Astrocyte (in vitro differentiated cells and primary cell): ENCODE data around the gene UNC5A. TPM values are rescaled to one million over a fixed set of nuclear protein-coding genes. Genes with fewer than 3 reads are reported as not detected.

Experiments used
- DNase-seq: peaks from one replicate; pipeline ENCODE4 v3.0.0-alpha.2; 2010; ENCODE audit warnings: low read depth
- FAIRE-seq: peaks from 2 replicates; lab custom pipeline; 2011; peaks lifted over from hg19 to GRCh38; lab: Jason Lieb, UNC
- H2AFZ ChIP-seq: 2 replicates; pipeline ENCODE4 v1.6.0; 2012; ENCODE audit warnings: low read depth, low read length, inconsistent platforms
- H3K27ac ChIP-seq: 2 replicates; pipeline ENCODE4 v1.5.1; 2011; ENCODE audit warnings: low read depth, low read length, inconsistent platforms
- H3K27me3 ChIP-seq: 2 replicates; pipeline ENCODE4 v1.6.0; 2011; ENCODE audit warnings: low read length, inconsistent platforms; ENCODE audit not compliant: insufficient read depth
- H3K36me3 ChIP-seq: 2 replicates; pipeline ENCODE4 v1.5.1; 2011; ENCODE audit warnings: low read length, inconsistent platforms; ENCODE audit not compliant: insufficient read depth
- H3K4me1 ChIP-seq: 2 replicates; pipeline ENCODE4 v1.5.1; 2011; ENCODE audit warnings: low read length, inconsistent platforms; ENCODE audit not compliant: insufficient read depth
- H3K4me2 ChIP-seq: 2 replicates; pipeline ENCODE4 v1.6.0; 2012; ENCODE audit warnings: low read length, inconsistent platforms
- H3K4me3 ChIP-seq: 2 replicates; pipeline ENCODE4 v1.5.1; 2011; ENCODE audit warnings: low read depth, mild to moderate bottlenecking, low read length, inconsistent platforms; ENCODE audit not compliant: insufficient read depth
- H3K79me2 ChIP-seq: 2 replicates; pipeline ENCODE4 v1.6.0; 2012; ENCODE audit warnings: mild to moderate bottlenecking, low read length, inconsistent platforms; ENCODE audit not compliant: insufficient read depth
- H3K9ac ChIP-seq: 2 replicates; pipeline ENCODE4 v1.6.0; 2012; ENCODE audit warnings: mild to moderate bottlenecking, low read length, inconsistent platforms
- H3K9me3 ChIP-seq: 2 replicates; pipeline ENCODE4 v1.5.1; 2012; ENCODE audit warnings: low read depth, mild to moderate bottlenecking, low read length, inconsistent platforms; ENCODE audit not compliant: insufficient read depth
- H4K20me1 ChIP-seq: 2 replicates; pipeline ENCODE4 v1.6.0; 2012; ENCODE audit warnings: low read length, inconsistent platforms; ENCODE audit not compliant: insufficient read depth
- H3K27ac Mint-ChIP-seq: one replicate; pipeline ENCODE4 v1.8.0; 2021; ENCODE audit warnings: mild to moderate bottlenecking, mixed read lengths; ENCODE audit not compliant: unreplicated experiment
- H3K27me3 Mint-ChIP-seq: one replicate; pipeline ENCODE4 v1.8.0; 2021; ENCODE audit warnings: low read depth, mixed read lengths; ENCODE audit not compliant: unreplicated experiment
- H3K36me3 Mint-ChIP-seq: one replicate; pipeline ENCODE4 v1.8.0; 2021; ENCODE audit warnings: low read depth, mixed read lengths; ENCODE audit not compliant: unreplicated experiment
- H3K4me1 Mint-ChIP-seq: one replicate; pipeline ENCODE4 v1.8.0; 2021; ENCODE audit warnings: low read depth, mixed read lengths; ENCODE audit not compliant: unreplicated experiment
- H3K4me3 Mint-ChIP-seq: one replicate; pipeline ENCODE4 v1.8.0; 2021; ENCODE audit warnings: mild to moderate bottlenecking, moderate library complexity, mixed read lengths; ENCODE audit not compliant: unreplicated experiment
- H3K9me3 Mint-ChIP-seq: one replicate; pipeline ENCODE4 v1.8.0; 2021; ENCODE audit warnings: mild to moderate bottlenecking, mixed read lengths; ENCODE audit not compliant: unreplicated experiment
- EZH2 ChIP-seq: IDR thresholded peaks from 2 replicates; pipeline ENCODE4 v1.6.1; 2012; ENCODE audit warnings: mild to moderate bottlenecking, low read length, inconsistent platforms; ENCODE audit not compliant: insufficient read depth
- total RNA-seq: library from RNA; stranded (reverse); gene quantifications from 2 replicates; pipeline ENCODE4 v1.2.1, GENCODE V29; 2021
- TF ChIP-seq, protein P1 (sequence below): IDR thresholded peaks from 2 replicates; pipeline ENCODE4 v1.5.1; 2011; ENCODE audit warnings: low read depth, mild to moderate bottlenecking, inconsistent platforms, low read length, moderate library complexity; ENCODE audit not compliant: insufficient read depth

UNC5A gene
- total RNA-seq, 1 donor from 2014 or later = 0.70 TPM

DNA sequence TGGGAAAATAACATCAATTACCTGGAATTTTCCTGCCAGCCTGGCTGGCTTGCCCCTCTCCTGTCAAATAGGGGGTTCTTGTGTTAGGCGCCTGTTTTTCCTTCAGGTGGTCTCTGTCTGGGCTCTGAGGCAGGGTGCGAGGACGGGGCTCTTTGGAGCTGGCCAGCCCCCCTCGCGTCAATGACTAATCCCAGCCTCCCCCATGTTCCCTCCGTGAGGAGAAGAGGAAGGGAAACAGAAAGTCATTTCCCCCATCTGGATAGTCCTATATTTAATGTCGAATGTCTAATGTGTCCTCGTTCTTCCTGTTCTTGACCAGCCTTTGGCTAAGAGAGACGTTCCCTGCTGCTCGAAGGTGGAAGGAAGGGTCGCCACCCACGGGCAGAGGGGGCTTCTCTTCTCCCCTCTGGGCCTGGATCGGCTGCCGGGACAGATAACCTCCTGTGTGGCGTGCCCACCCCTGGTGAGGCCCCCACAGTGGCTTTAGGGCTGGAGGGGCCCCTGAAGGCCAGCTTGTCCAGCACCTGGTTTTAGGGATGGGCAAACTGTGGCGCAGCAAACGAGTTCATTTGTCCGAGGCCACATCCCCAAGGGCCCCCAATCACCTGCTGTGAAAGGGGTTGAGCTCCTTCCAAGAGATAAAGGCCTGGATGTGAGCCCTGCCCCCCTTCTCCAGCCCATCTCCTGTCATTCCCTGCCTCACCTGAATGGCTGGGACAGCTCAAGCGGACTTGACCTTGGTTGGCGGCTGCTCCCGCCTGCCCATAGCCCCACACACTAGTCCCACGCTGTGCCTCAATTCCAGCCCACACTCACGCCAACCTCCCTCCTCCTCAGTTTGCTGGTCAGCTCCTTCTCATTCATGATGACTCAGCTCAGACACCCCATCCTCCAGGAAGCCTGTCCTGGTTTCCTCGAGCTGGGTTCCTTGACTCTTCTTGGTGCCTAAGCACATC is 35.9 kb upstream of the UNC5A start:
- Mint-ChIP-seq H3K27ac (no peak overlapping the region), H3K27me3 (peaks cover 45% of the 10 kb centered on the region), H3K4me3 (no peak overlapping the region), H3K9me3 (peaks cover 12% of the 10 kb centered on the region), H3K36me3 (no peaks in the 10 kb centered on the region), H3K4me1 (peaks cover 6% of the 10 kb centered on the region)
- Histone ChIP-seq H3K27ac (no peak overlapping the region), H4K20me1 (no peaks in the 10 kb centered on the region), H3K4me1 (no peaks in the 10 kb centered on the region), H3K9me3 (no peaks in the 10 kb centered on the region), H3K27me3 (peaks cover 23% of the 10 kb centered on the region), H3K9ac (no peak overlapping the region), H3K4me3 (no peak overlapping the region), H3K4me2 (no peak overlapping the region), H3K36me3 (no peaks in the 10 kb centered on the region), H2AFZ (no peak overlapping the region), H3K79me2 (no peaks in the 10 kb centered on the region)
- DNase-seq (no peak), FAIRE-seq (no peak)
- TF ChIP-seq EZH2 = no peak

DNA sequence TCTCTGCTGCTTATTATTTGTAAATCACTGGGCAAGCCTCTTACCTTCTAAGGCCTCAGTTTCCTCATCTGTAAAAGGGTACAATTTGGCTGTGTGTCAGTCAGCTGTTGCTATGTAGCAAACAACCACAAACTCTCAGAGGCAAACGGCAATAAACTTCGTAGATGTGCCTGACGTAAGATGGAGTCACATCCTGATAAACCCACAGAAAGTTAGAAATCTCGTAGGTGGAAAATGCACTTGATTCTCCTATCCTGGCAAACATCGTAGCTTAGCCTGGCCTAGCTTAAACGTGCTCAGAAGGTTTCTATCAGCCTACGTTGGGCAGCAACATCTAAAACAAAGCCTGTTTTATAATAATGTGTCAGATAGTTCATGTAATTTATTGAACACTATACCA is 35.0 kb upstream of the UNC5A start:
- H4K20me1 ChIP-seq = no peaks in the 10 kb centered on the region
- no peaks in the 10 kb centered on the region for H3K9me3 ChIP-seq
- peaks cover 30% of the 10 kb centered on the region for H3K27me3 ChIP-seq
- no peak overlapping the region for H3K27ac ChIP-seq
- peaks cover 12% of the 10 kb centered on the region for H3K9me3 Mint-ChIP-seq
- peaks cover 4% of the 10 kb centered on the region for H3K36me3 Mint-ChIP-seq
- peaks cover 50% of the 10 kb centered on the region for H3K27me3 Mint-ChIP-seq
- no peaks in the 10 kb centered on the region for H3K36me3 ChIP-seq
- no peaks in the 10 kb centered on the region for H3K79me2 ChIP-seq
- TF ChIP-seq, protein P1, sequence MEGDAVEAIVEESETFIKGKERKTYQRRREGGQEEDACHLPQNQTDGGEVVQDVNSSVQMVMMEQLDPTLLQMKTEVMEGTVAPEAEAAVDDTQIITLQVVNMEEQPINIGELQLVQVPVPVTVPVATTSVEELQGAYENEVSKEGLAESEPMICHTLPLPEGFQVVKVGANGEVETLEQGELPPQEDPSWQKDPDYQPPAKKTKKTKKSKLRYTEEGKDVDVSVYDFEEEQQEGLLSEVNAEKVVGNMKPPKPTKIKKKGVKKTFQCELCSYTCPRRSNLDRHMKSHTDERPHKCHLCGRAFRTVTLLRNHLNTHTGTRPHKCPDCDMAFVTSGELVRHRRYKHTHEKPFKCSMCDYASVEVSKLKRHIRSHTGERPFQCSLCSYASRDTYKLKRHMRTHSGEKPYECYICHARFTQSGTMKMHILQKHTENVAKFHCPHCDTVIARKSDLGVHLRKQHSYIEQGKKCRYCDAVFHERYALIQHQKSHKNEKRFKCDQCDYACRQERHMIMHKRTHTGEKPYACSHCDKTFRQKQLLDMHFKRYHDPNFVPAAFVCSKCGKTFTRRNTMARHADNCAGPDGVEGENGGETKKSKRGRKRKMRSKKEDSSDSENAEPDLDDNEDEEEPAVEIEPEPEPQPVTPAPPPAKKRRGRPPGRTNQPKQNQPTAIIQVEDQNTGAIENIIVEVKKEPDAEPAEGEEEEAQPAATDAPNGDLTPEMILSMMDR = no peak
- no peak for TF ChIP-seq EZH2
- no peak overlapping the region for H3K9ac ChIP-seq
- H3K4me3 ChIP-seq = no peak overlapping the region
- H3K4me2 ChIP-seq = no peak overlapping the region
- no peak overlapping the region for H3K4me3 Mint-ChIP-seq
- no peak for FAIRE-seq
- H3K27ac Mint-ChIP-seq = peak overlapping the region; percentile 35
- H3K4me1 Mint-ChIP-seq = peaks cover 6% of the 10 kb centered on the region
- H3K4me1 ChIP-seq = no peaks in the 10 kb centered on the region
- H2AFZ ChIP-seq = no peak overlapping the region
- DNase-seq = no peak

DNA sequence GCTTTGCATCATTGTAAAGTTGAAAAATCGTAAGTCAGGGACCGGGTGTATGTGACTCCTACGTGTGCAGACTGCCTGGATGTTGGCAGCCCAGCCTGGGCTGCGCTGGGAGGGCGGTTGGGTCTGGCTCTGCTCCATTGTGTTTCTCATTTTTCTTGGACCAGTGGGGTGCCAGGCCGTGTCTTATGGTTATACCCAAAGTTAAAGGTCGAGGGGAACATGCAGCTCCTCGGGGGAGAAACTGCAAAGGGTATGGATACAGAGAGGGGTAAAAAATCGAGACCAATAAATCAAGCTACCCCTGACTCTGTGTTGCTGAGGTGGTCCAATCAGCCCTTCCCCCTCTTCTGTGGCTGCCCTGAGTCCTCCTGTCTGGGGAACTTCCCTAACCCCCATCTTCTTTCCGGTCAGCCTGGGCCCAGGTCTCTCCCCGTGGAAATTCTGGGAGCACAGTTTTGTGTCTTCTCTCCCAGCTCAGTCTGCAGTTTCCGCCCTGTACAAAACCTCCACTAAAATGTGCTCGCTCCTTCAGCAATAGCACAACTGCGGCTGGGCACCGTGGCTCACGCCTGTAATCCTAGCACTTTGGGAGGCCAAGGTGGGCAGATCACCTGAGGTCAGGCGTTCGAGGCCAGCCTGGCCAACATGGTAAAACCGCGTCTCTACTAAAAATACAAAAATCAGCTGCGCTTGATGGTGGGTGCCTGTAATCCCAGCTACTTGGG is 34.1 kb upstream of the UNC5A start:
- TF ChIP-seq, protein P1 = no peak
- no peak for TF ChIP-seq EZH2
- H3K4me3 Mint-ChIP-seq = no peak overlapping the region
- peaks cover 15% of the 10 kb centered on the region for H3K9me3 Mint-ChIP-seq
- Histone ChIP-seq H3K27ac (no peak overlapping the region), H3K27me3 (peaks cover 34% of the 10 kb centered on the region), H3K79me2 (no peaks in the 10 kb centered on the region), H3K4me3 (no peak overlapping the region), H3K4me2 (no peak overlapping the region), H4K20me1 (no peaks in the 10 kb centered on the region), H2AFZ (no peak overlapping the region), H3K9me3 (no peaks in the 10 kb centered on the region), H3K9ac (no peak overlapping the region), H3K4me1 (no peaks in the 10 kb centered on the region), H3K36me3 (no peaks in the 10 kb centered on the region)
- no peak for FAIRE-seq
- peaks cover 4% of the 10 kb centered on the region for H3K36me3 Mint-ChIP-seq
- H3K27ac Mint-ChIP-seq = no peak overlapping the region
- DNase-seq = no peak
- peaks cover 52% of the 10 kb centered on the region for H3K27me3 Mint-ChIP-seq
- peaks cover 11% of the 10 kb centered on the region for H3K4me1 Mint-ChIP-seq
